Right forelimb (tissue), 1 donor: ENCODE results near the gene SCRN3.
"Not testable (repeated sequence)": the region's sequence is repeated elsewhere in the genome, so short reads cannot be mapped to it uniquely, and the experiment has no call there.

ENCODE experiments used
- DNase-seq: peaks from one replicate; pipeline ENCODE4 v3.0.0-alpha.2; 2018

The SCRN3 gene

GRCh38 chr2:174410039-174410438 lies 14.5 kb downstream of the SCRN3 start:
- not testable (repeated sequence) for DNase-seq

DNA sequence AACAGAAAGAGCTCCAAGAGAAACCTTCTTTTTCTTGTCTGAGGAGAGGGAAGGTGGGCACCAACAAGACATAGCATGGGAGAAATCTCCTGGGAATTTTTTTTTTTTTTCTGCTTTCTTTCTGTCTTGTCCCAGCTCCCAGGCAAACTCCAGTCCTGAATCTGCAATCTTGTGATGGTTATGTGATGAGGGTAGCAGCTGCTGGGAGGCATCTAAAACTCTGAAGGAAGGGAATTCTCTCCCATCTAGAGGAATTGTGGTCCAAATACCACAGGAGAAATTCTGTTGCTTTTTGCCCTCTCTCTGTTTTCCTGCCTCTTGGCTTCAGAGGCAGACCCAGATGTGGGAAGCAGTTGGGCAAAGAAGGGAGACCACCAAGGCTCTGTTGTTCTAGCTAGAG lies 16.7 kb downstream of the SCRN3 start:
- DNase-seq: no peak

DNA sequence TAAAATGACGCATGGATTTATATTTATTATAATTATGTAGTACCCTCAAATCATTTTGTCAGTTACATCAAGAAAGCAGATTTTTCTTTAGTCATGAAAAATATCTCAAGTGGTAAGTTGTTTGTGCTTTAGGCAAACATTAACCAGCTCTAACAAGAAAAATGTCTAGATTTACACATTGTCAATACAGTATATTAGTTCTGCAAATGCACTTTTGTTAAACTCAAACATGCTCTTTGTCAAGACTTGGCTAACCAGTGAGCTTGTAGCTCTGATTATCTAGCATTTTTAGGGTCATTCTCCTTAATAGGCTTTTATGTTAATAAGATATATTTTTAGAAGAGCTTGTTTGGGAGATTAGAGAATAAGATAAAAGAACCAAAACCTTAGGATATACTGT lies 32.7 kb downstream of the SCRN3 start:
- DNase-seq: no peak

GRCh38 chr2:174430066-174430465 lies 34.5 kb downstream of the SCRN3 start:
- DNase-seq: no peak

DNA sequence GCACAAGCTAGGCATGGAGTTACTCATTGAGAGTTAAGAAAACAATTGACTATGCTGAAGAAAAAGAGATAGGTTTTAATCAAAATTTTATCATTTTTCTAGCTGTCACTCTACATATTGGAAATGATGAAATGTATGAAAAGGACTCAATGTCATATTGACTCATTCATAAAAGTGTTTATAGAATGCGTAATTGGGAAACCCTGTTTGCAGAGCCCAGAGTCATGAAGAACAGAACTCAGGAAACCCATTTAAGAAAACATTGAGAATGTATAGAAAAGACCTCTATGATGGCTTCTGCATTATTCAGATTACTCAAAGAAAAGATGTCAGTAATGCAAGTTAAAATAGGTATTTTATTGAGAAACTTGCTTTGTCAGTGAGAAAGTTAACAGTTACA lies 36.4 kb downstream of the SCRN3 start:
- no peak for DNase-seq

GRCh38 chr2:174436351-174436750 lies 40.8 kb downstream of the SCRN3 start:
- no peak for DNase-seq

- no peak for DNase-seq
Observed at GRCh38 chr2:174438146-174438886, 42.8 kb downstream of the SCRN3 start.

- DNase-seq: no peak
Observed at GRCh38 chr2:174439323-174439722, 43.8 kb downstream of the SCRN3 start.

GRCh38 chr2:174439950-174440349 lies 44.4 kb downstream of the SCRN3 start:
- no peak for DNase-seq

- DNase-seq: no peak
Observed at GRCh38 chr2:174442546-174443510, 47.3 kb downstream of the SCRN3 start.

GRCh38 chr2:174444761-174445160 lies 49.2 kb downstream of the SCRN3 start:
- no peak for DNase-seq

DNA sequence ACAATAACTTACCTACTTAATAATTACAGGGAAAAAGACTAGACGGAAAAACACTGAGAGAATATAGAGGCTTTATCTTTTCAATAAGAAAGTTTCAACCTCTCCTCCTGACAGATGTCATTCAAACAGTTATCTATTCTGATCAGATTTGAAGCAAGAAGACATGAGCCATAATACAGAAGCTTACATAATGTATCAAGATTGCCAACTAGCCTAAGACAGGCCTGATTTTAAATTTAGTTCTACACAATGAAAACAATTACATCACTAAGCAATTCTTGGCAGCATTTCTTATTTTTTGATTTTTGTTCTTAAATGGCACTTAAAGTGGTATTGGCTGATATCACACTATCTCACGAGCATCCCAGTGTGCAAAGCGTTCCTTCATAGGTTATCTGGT lies 49.7 kb downstream of the SCRN3 start:
- no peak for DNase-seq

GRCh38 chr2:174446531-174446930 lies 51.0 kb downstream of the SCRN3 start:
- no peak for DNase-seq

DNA sequence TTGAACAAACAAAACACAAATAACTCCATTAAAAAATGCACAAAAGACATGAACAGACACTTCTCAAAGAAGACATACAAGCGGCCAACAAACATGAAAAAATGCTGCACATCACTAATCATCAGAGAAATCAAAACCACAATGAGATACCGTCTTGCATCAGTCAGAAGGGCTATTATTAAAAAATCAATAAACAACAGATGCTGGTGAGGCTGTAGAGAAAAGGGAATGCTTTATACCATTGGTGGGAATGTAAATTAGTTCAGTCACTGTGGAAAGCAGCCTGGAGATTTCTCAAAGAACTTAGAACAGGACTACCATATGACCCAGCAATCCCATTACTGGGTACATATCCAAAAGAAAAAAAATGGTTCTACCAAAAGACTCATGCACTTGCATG lies 53.5 kb downstream of the SCRN3 start:
- DNase-seq: no peak

DNA sequence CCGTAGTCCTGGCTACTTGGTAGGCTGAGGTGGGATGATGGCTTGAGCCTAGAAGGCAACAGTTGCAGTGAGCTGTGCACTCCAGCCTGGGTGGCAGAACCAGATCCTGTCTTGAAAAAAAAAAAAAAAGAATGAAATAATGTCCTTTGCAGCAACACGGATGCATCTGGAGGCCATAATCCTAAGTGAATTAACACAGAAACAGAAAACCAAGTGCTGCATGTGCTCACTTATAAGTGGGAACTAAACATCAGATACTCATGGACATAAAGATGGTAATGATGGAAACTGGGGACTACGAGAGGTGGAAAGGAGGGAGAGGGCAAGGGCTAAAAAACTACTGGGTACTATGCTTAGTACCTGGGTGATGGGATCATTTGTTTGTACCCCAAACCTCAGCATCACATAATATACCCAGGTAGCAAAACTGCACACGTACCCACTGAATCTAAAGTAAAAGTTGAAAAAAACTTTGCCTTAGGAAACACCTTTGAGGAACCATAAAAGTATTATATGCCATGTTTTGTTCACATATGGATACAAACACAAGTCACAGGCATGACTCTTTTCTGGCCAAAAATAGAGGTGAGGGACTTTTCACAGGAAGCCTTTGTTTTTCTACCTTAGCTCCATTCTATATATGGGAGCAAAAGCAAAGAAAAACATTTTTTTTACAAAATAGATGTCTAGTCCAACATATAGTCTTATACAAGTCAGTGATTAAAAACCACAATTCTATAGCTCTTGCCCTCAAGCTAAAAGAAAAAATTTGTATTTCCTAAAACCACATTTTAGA lies 54.7 kb downstream of the SCRN3 start:
- no peak for DNase-seq

DNA sequence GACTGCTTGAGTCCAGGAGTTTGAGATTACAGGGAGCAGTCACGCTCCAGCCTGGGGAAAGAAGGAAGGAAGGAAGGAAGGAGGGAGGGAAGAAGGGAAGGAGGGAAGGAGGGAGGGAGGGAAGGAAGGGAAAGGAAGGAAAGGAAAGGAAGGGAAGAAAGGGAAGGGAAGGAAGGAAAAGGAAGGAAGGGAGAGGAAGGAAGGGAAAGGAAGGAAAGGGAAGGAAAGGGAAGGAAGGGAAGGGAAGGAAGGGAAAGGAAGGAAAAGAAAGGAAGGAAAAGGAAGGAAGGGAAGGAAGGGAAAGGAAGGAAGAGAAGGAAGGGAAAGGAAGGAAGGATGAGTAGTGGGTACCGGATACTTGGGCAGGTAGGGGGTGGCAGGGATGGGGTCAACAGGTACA lies 59.0 kb downstream of the SCRN3 start:
- no peak for DNase-seq

DNA sequence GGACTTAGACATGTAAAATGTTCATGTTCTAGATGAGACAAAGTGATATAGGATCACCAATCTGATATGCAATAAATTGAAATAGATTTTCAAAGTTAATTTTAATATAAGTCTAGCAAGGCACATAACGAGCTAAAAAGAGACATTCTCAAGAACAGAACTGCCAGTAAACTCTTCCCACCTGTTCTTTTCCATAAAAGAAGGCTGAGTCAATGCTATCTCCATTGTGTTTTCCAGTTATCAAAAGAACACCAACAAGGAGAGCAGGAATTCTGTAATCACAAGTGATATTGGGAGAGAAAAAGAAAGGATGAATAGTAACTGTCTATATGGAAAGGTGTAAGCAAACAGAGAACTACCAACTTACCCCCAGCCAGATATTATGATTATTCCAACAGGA lies 65.7 kb downstream of the SCRN3 start:
- DNase-seq: no peak

DNA sequence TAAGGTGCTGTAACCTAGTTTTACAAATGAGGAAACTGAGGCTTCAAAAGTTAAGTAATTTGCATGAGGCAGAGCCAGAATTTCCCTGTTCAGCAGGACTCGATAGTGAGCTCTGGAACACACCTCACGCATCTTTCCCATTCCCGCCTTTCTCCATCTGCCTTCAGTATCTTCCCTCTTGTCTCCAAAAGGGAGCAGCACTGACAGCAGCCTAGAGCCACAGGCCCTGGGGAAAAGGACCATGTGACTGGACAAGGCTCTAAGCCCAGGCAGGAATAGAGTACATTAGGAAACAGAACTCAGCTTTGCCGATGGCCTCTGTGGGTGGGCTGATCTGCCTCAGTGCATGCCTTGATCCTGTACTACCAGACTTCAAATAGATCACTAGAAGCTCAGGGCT lies 69.8 kb downstream of the SCRN3 start:
- no peak for DNase-seq

DNA sequence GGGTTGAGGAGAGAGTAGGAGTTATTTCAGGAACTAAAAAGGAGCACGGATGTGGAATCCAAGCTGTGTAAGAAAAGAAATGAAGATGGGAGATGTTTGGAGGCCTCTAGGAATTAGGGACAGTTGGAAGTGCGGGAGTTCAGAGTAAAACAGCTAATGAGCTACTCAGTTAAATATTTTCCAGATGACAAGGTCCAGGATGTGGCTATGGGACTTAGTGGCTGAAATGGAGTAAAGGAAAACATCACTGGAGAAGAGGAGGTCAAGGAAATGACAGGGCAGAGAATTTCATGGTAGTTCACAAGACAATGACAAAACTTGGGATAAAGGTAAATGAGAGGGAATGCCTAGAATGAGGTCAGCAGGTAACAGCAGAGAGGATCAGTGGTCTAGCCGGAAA lies 78.3 kb downstream of the SCRN3 start:
- no peak for DNase-seq

GRCh38 chr2:174477759-174478158 lies 82.2 kb downstream of the SCRN3 start:
- DNase-seq: no peak
